NCI-H1417 (cell line): ENCODE data around the gene SF1.

Experiments used
- DNase-seq, 3 experiments: peaks; one replicate each; lab custom pipeline; 2025; lab: John Stamatoyannopoulos, UW

The SF1 gene

GRCh38 chr11:64762277-64762673 lies 16.1 kb downstream of the SF1 start:
- no peak for DNase-seq

- no peak for DNase-seq
Measured at GRCh38 chr11:64760759-64761420, 17.5 kb downstream of the SF1 start.

- DNase-seq, result peak in 1 of 3 experiments; percentile 22
Measured at GRCh38 chr11:64759722-64760719, 18.3 kb downstream of the SF1 start, which contains the start of gene PYGM. Gene PYGM (minus strand): TSS chr11:64759974. CDS start chr11:64759898, 76 bp downstream.

GRCh38 chr11:64759131-64759721 lies 19.1 kb downstream of the SF1 start:
- no peak for DNase-seq

- DNase-seq, result no peak
Measured at GRCh38 chr11:64758330-64759079, 19.8 kb downstream of the SF1 start.

GRCh38 chr11:64757549-64758329 lies 20.6 kb downstream of the SF1 start:
- no peak for DNase-seq

GRCh38 chr11:64755681-64756361 lies 22.5 kb downstream of the SF1 start:
- no peak for DNase-seq

- DNase-seq, result no peak
Measured at GRCh38 chr11:64754919-64755662, 23.3 kb downstream of the SF1 start.

GRCh38 chr11:64754124-64754918 lies 24.0 kb downstream of the SF1 start:
- DNase-seq, result no peak

- DNase-seq, result no peak
Measured at GRCh38 chr11:64753380-64754123, 24.8 kb downstream of the SF1 start.

- no peak for DNase-seq
Measured at GRCh38 chr11:64753019-64753379, 25.3 kb downstream of the SF1 start.

- DNase-seq, result no peak
Measured at GRCh38 chr11:64752175-64752970, 26.0 kb downstream of the SF1 start.

- DNase-seq, result no peak
Measured at GRCh38 chr11:64751580-64751979, 26.8 kb downstream of the SF1 start.

GRCh38 chr11:64751136-64751535 lies 27.2 kb downstream of the SF1 start:
- no peak for DNase-seq

GRCh38 chr11:64750361-64751054 lies 27.8 kb downstream of the SF1 start:
- DNase-seq, result no peak

- no peak for DNase-seq
Measured at GRCh38 chr11:64747961-64748665, 30.2 kb downstream of the SF1 start.
